Uterus (tissue), 4 donors: ENCODE measurements around the gene NOS1. TPM values are rescaled to one million over a fixed set of nuclear protein-coding genes. Genes with fewer than 3 reads are reported as not detected.

Experiments
- DNase-seq, 2 donors: peaks; one replicate each; pipeline ENCODE4 v3.0.0-alpha.2; 2019 to 2020
- H3K27ac ChIP-seq, 2 donors: fragments of 200-600 bp; sonication (generic); 1 replicate in 1 of 2; 2 replicates in 1 of 2; pipeline ENCODE4 v1.5.1; 2016 to 2018
- H3K27me3 ChIP-seq, 2 donors: fragments of 200-600 bp; sonication (generic); one replicate each; pipeline ENCODE4 v1.5.1; 2018 to 2019; ENCODE audit warnings: control low read depth in 1 of 2
- H3K36me3 ChIP-seq, 2 donors: fragments of 200-600 bp; sonication (generic); one replicate each; pipeline ENCODE4 v1.5.1; 2019; ENCODE audit warnings: control low read depth in 1 of 2
- H3K4me1 ChIP-seq, 2 donors: fragments of 200-600 bp; sonication (generic); one replicate each; pipeline ENCODE4 v1.5.1; 2018 to 2019; ENCODE audit warnings: control low read depth in 1 of 2
- H3K4me3 ChIP-seq, 2 donors: fragments of 200-600 bp; sonication (generic); 1 replicate in 1 of 2; 2 replicates in 1 of 2; pipeline ENCODE4 v1.5.1; 2018 to 2019; ENCODE audit warnings: mild to moderate bottlenecking in 1 of 2
- H3K9me3 ChIP-seq, 2 donors: fragments of 200-600 bp; sonication (generic); one replicate each; pipeline ENCODE4 v1.5.1; 2019; ENCODE audit warnings: control low read depth in 1 of 2
- POLR2A ChIP-seq, 2 donors: fragments of 450-650 bp; IDR thresholded peaks; one replicate each; pipeline ENCODE4 v1.6.1; 2016; ENCODE audit warnings: antibody characterized with exemption in 2 of 2, mild to moderate bottlenecking in 1 of 2, moderate library complexity in 1 of 2
- intact Hi-C: fragments of 100-400 bp; cut with DNase I; formaldehyde crosslinking; loops from one replicate; pipeline ENCODE4 v1.15.1; 2023; ENCODE audit warnings: low total_unique reads
- total RNA-seq, 4 donors: library from RNA; depleted of rRNA in 3 of 4; stranded (reverse); fragments of >200 nt in 3 of 4; gene quantifications; one replicate each; pipeline versions ENCODE4 v1.1.0 to v1.2.4, GENCODE V29; 2014 to 2023
- TF ChIP-seq, protein P1 (sequence below), 4 experiments: fragments of 200-600 bp in 2 of 4; fragments of 450-650 bp in 2 of 4; sonication (generic) in 2 of 4; IDR thresholded peaks; one replicate each; pipeline ENCODE4 v1.5.1; 2016 to 2019; ENCODE audit warnings: antibody characterized with exemption in 4 of 4, mild to moderate bottlenecking in 2 of 4, moderate library complexity in 1 of 4
- donor health status: DM: yes; HTN: yes; CAD: no.

Gene NOS1
- total RNA-seq, 4 donors from 2014 or later: 0.59 to 2.2 (median 1.1) TPM; not detected in 1

DNA sequence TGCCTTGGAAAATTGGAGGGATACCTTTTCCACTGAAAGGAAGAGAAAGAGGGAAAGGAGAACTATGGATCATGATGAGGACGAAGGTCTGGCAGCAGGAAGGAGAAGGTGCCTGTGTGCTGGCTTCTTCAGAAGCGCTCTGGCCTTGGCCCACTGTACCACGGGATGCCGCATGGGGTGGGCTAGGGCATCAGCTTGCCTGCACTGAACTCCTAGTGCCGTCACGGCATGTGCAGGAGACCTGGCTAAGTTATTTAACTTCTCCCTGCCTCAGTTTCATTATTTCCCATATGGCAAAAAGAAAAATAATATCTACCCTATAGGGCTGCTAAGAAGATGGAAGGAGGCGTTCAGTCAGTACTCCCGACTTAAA is 199.3 kb downstream of the NOS1 start:
- no peaks in the 10 kb centered on the region for H3K27me3 ChIP-seq
- intact Hi-C loops: no loop called here
- no peaks in the 10 kb centered on the region for H3K36me3 ChIP-seq

DNA sequence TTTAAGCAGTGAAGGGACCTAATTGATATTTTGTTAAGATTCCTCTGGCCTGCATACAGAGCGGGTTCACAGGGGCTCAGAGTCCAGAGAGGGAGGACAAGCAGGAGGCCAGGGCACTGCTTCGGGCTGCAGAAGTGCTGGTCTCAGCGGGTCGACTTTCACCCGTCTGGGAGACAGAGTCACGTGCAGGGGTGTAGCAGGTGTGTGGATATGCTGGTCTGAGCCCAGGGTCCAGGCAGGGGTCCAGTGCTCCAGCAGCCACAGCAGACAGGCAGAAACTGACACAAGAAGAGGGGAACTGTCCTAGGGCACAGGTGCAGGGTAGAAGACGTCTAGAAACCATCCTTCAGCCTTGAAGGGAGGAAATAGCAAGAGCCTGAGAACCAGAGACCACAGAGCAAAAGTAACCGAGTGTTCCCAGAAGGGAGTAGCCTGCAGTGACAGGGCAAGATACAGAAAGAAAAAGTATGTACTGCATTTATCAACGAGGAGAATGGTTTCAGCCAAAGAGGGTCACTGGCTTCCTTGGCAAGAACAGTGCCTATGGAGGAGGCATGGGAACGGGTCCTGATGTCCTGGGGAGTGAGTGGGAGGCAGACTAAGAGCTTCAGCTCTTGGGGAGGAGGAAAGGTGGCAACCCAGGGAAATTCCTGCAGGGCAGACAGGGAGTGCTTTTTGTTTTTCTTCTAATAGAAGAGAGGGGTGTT is 199.8 kb downstream of the NOS1 start:
- H3K4me1 ChIP-seq: no peaks in the 10 kb centered on the region
- no peaks in the 10 kb centered on the region for H3K9me3 ChIP-seq
- H3K36me3 ChIP-seq: no peaks in the 10 kb centered on the region
- no peak for TF ChIP-seq POLR2A (IDR thresholded peaks at IDR 0.05)
- TF ChIP-seq, protein P1, sequence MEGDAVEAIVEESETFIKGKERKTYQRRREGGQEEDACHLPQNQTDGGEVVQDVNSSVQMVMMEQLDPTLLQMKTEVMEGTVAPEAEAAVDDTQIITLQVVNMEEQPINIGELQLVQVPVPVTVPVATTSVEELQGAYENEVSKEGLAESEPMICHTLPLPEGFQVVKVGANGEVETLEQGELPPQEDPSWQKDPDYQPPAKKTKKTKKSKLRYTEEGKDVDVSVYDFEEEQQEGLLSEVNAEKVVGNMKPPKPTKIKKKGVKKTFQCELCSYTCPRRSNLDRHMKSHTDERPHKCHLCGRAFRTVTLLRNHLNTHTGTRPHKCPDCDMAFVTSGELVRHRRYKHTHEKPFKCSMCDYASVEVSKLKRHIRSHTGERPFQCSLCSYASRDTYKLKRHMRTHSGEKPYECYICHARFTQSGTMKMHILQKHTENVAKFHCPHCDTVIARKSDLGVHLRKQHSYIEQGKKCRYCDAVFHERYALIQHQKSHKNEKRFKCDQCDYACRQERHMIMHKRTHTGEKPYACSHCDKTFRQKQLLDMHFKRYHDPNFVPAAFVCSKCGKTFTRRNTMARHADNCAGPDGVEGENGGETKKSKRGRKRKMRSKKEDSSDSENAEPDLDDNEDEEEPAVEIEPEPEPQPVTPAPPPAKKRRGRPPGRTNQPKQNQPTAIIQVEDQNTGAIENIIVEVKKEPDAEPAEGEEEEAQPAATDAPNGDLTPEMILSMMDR (IDR thresholded peaks at IDR 0.05): no peak
- H3K27me3 ChIP-seq: no peaks in the 10 kb centered on the region
- H3K27ac ChIP-seq: no peak overlapping the region
- DNase-seq: no peak
- intact Hi-C loops: no loop called here
- no peak overlapping the region for H3K4me3 ChIP-seq

More for the DNA sequence above, 199.3 kb downstream of the NOS1 start:
- DNase-seq: no peak
- no peak for TF ChIP-seq POLR2A (IDR thresholded peaks at IDR 0.05)
- TF ChIP-seq, protein P1 (IDR thresholded peaks at IDR 0.05): no peak
- Histone ChIP-seq H3K9me3 (no peaks in the 10 kb centered on the region), H3K4me1 (no peaks in the 10 kb centered on the region), H3K27ac (no peak overlapping the region), H3K4me3 (no peak overlapping the region)

DNA sequence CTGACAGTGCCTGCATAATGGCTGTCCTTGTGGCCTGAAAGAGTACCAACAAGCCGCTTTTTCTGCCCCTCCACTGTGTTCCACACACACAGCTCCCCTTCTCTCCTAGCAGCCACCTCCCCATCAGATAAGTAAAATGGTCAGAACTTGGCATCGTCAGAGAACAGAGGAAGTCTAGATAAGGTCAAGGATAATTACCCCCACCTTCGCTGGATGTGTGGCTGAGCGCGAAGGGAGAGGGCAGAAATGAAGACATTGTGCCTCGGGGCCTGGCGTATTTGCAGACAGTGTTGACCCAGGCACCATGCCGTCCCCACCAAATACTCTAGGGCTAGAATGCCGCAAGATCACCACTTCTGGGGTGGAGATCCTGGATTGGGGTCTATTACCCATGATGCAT is 201.8 kb downstream of the NOS1 start:
- no peak for DNase-seq
- Histone ChIP-seq H3K4me3 (no peak overlapping the region), H3K27ac (no peak overlapping the region), H3K4me1 (no peaks in the 10 kb centered on the region), H3K36me3 (no peaks in the 10 kb centered on the region), H3K27me3 (no peaks in the 10 kb centered on the region), H3K9me3 (no peaks in the 10 kb centered on the region)
- intact Hi-C loops: no loop called here
- TF ChIP-seq POLR2A (IDR thresholded peaks at IDR 0.05): no peak
- TF ChIP-seq, protein P1 (IDR thresholded peaks at IDR 0.05): no peak

DNA sequence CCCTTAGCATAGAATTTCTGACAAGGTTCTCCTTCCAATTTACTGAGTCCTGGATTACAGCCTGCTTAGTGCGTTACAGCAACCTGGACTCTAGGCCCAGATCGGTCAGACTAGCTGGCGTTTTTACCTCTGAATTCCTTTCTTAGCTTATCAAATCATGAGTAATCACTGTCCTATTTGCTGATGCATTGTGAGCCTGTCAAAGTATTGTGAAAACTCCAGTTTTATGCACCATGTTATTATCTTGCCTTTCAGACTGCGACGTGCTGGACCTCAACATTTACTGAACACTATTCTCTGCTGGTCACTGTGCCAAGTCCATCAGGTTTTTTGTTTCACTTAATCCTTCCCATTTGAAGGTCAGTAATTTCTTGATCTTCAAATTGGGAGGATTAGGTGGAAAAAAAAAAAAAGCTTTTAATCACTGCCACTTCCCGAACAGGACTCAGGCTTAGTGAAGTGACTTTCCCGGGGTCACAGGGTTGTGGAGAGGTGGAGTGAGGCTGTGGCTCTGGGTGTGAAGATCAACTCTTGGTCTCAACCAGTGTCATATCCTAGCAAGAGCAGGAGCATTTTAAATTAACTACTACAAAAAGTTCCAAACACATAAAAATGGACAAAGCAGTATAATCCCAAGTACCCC is 202.4 kb downstream of the NOS1 start:
- Histone ChIP-seq H3K9me3 (no peaks in the 10 kb centered on the region), H3K27ac (no peak overlapping the region), H3K36me3 (no peaks in the 10 kb centered on the region), H3K27me3 (no peaks in the 10 kb centered on the region), H3K4me1 (no peaks in the 10 kb centered on the region), H3K4me3 (no peak overlapping the region)
- TF ChIP-seq, protein P1 (IDR thresholded peaks at IDR 0.05): no peak
- TF ChIP-seq POLR2A (IDR thresholded peaks at IDR 0.05): no peak
- intact Hi-C loops: no loop called here
- no peak for DNase-seq

Other genes starting within 250 kb of the NOS1 start
- gene FBXO21, start 171.2 kb downstream of the NOS1 start, total RNA-seq: 100 to 1,000 TPM in 2 of 4 donors, 10 to 100 TPM in 2; 66.2 to 152 (median 90.0) TPM